Hepatic stellate cell (primary cell): ENCODE data around the gene OSBPL5.

Experiments
- DNase-seq: peaks from one replicate; pipeline ENCODE4 v3.0.0; 2011; ENCODE audit warnings: low spot score

OSBPL5 gene

GRCh38 chr11:3163241-3163981 is 1.7 kb downstream of the OSBPL5 start:
- no peak for DNase-seq

GRCh38 chr11:3162410-3163240 is 2.5 kb downstream of the OSBPL5 start:
- no peak for DNase-seq

GRCh38 chr11:3161720-3162409 is 3.2 kb downstream of the OSBPL5 start:
- DNase-seq = no peak

DNA sequence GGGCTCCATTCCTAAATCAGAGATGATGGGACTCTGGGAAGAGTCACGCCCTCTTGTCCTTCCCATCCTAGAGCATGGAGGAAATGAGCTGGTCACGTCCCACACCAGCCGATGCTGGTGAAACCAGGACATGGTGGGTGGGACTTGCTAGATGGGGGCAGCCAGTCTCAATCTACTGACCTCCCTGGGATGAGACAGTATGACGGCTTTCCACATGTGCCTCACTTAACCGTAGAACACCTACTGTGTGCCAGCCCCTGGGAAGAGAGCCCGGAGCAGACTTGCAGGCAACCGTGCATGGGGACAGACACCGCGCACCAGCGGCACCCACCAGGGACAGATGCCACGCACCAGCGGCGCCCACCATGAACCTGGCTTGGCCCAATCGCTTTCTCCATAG is 3.8 kb downstream of the OSBPL5 start:
- no peak for DNase-seq

DNA sequence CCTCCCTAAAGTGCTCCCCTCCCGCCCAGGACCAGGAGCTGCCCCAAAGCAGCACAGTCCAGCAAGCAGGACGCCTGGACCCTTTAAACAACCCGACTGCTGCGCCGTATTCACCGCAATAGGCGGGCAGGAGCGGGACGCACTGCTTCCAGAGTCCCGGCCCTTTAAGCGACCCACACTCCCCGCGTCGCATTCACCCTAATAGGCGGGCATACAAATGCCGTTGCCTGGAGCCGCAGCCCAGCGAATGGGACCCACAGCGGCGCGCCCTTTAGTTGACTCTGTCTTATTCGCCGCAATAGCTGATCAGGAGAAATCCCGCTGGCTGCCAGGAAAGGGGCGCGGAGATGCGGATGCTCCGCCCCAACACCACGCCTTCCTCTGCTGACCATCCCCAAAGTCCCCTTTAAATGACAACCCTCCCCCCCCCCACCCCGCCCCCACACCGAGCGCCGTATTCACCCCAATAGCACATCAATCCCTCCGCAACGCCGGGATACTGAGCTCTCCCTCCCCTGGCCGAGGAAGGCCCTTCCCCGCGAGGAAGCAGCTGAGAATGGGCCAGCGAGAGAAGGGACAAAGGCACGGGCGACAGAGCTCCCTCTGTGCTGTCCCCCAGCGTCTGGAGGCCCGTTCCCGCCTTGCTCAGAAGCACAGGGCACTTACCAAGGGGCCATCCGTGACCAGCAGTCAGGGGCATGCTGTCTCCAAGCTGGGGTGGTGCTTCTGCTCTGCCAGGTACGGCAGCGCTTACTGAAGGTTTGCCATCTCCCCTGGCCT is 4.7 kb downstream of the OSBPL5 start:
- peak; percentile 88 for DNase-seq

GRCh38 chr11:3159296-3160190 is 5.6 kb downstream of the OSBPL5 start:
- no peak for DNase-seq

- no peak for DNase-seq
Measured at GRCh38 chr11:3158821-3159220, 6.3 kb downstream of the OSBPL5 start.

- DNase-seq = no peak
Measured at GRCh38 chr11:3158131-3158591, 6.9 kb downstream of the OSBPL5 start.

- no peak for DNase-seq
Measured at GRCh38 chr11:3157381-3158130, 7.6 kb downstream of the OSBPL5 start.

DNA sequence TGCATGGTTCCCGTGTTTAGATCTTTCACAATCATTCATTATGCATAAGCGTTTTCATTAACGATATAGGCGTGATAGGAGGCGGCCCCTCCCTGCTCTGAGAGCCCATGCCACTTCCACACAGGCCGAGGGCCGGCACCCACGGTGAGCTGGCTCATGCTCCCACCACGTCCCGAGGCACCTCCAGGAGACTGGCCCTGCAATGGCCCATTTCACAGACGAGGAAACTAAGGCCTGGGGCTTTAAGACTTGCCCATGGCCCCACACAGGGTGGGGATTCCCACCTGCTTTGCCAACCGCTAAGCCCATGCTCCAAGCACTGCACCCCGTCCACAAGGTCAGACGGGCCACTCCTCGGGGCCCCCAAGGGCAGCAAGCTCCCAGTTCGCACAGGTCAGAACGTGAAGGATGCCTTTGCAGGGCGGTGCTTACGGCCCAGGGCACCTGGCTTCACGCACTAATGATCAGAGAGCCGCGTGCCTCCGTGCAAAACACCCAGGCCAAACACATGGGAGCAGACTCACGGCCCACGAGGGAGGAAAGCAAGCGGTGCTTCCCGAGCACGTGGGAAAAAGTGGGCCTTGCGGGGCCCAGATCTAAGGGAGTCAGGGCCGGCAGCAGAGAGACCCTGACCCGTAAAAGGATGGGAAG is 8.3 kb downstream of the OSBPL5 start:
- DNase-seq = no peak

- peak; percentile 71 for DNase-seq
Measured at GRCh38 chr11:3156282-3156660, 8.8 kb downstream of the OSBPL5 start.

DNA sequence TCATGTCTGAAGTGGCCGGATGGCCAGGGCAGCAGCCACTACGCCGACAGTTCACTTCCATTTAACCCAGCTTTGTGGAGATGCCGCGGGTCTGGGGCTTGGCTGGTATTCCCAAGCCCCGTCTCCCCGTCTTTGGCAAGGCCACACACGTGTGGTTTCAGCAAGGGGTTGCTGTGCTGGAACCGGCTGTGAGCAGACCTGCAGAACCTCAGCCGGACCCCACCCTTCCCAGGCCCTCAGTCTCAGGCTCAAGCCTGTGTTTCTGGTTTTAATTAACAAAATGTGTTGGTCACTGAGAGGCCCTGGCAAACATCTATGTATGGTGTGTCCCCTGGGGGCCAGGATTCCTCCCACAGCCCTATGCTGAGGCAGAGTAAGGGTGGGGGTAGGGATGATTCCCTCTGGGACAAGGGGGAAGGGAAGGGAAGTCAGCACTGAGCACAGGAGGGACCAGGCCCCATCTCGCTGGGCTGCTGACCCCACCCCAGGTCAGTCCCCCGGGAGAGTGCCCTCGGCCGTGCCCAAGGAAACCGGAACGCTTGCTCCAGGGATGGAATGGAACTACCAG is 9.3 kb downstream of the OSBPL5 start:
- peak; percentile 48 for DNase-seq

GRCh38 chr11:3155216-3155615 is 9.9 kb downstream of the OSBPL5 start:
- DNase-seq = no peak

DNA sequence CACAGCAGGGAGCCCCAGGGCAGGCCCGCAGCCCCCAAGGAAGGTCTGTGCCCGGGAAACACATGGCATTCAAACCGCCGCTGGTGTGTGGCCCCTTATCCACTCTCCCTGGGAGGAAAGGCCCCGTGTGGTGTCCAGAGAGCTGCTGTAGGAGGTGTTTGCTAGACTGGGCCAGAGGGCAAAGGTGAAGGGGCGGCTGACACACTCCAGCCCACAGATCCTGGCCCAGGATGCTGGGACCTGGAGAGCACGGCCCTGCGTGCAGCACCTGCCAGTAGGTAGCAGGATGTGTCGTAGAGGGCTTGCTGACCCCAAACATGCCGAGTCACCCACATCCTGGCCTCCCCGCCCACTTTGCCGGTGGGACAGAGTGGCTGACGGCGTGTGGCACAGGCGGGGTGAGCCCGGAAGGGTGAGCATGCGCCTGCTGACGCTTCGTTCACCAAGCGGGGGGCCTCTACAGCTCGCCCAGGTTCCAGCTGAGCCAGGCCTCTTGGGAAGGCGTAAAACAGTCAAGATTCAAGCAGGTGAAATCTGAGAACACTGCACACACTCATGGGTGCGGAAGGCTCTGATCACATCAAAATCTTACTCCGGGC is 11.0 kb downstream of the OSBPL5 start:
- no peak for DNase-seq

DNA sequence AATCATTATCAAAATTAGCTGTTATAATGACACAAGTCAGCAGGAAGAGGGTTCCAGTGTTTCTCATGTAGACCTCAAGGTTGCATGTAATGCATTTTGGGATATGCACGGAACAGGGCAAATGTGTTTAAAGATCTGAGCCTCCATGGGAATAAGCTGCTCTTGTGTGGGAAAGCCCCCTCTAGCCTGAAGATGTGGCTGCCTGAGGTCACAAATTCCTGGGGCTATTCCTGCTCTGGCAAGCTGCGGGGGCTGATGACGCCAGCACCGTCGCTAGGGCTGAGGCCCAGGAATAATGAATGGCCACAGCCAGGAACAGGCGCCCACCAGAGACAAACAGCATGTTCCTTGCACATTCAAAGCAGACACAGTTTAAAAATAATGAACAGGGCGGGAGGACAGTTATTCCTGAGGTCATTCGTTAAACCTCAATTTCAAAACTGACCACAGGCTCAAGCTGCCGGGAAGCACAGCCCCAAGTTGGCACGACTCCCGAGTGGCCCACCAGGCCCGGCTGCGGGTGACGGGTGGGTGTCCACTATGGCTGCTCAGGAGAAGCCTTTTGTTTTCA is 11.7 kb downstream of the OSBPL5 start:
- peak; percentile 89 for DNase-seq

DNA sequence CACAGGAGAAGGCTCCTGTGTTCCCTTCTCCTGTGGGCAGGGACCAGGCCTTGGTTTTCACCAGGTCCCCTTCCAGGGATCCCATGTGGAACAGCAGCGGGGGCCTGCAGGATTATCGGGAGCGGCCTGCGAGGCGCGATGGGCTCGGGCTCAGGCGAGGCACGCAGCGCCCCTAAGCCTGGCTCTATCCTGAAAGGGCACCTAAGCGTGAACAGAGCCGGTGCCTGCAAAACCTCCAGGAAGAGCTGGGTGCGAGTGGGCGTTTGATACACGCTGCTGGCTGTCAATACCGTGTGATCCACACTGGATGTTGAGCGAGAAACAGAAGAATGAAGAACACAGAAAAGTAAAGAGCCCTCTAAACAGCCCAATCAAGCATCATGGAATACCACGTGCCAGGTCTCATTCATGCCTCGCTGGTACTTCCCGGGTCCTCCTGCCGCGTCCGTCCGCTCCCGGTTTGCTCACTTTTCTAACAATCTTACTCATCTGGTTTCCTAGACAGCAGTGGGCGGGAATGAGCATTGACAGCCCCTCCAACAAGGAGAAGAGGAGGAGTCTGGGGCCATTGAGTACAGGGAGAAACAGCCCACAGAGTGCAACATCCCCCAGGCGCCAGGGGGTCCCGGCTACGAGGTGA is 12.5 kb downstream of the OSBPL5 start:
- no peak for DNase-seq

DNA sequence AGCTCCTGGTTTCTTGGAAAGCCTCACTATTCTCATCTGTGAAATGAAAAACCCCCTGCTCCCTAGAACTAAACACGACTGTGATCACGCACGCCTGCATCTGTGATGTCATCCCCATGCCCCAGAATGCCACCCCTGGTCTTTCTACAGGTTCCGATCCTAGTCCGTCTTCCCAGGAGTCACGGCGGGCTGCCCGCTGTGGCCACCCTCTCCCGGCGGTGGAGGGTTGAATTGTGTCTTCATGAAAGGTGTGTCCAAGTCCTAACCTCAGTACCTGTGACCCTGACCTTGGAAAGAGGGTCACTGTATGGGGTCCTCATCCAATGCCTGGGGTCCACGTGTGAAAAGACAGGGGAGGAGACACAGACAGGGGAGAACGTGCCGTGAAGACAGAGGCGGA is 14.4 kb downstream of the OSBPL5 start:
- no peak for DNase-seq

GRCh38 chr11:3149852-3150188 is 15.3 kb downstream of the OSBPL5 start:
- DNase-seq = no peak
